A549 (cell line): ENCODE results near the gene FCGR3B.
"Not testable (repeated sequence)": the region's sequence is repeated elsewhere in the genome, so short reads cannot be mapped to it uniquely, and the experiment has no call there.

ENCODE experiments used
- EP300 ChIP-seq, 2 experiments: fragments of >200 bp; sonication (Bioruptor Twin); formaldehyde crosslinking; IDR thresholded peaks; 2 replicates in 1 of 2; 3 replicates in 1 of 2; pipeline ENCODE4 v1.6.1; 2016 to 2017
- HDAC2 ChIP-seq: fragments of 200-600 bp; sonication (generic); IDR thresholded peaks from 2 replicates; pipeline ENCODE4 v1.6.1; 2016
- KDM5A ChIP-seq: fragments of 200-600 bp; sonication (generic); IDR thresholded peaks from 2 replicates; pipeline ENCODE4 v1.6.1; 2016; ENCODE audit warnings: antibody characterized with exemption, mild to moderate bottlenecking
- MAFK ChIP-seq: fragments of 450-650 bp; IDR thresholded peaks from 2 replicates; pipeline ENCODE4 v1.6.1; 2014; ENCODE audit not compliant: partially characterized antibody
- POLR2A ChIP-seq: IDR thresholded peaks from 2 replicates; pipeline ENCODE4 v1.6.1; 2012; ENCODE audit warnings: mild to moderate bottlenecking, low read length
- RFX5 ChIP-seq: fragments of 450-650 bp; IDR thresholded peaks from 2 replicates; pipeline ENCODE4 v1.7.1; 2014; ENCODE audit warnings: antibody characterized with exemption, mild to moderate bottlenecking, moderate library complexity
- USF2 ChIP-seq: fragments of 450-650 bp; IDR thresholded peaks from 2 replicates; pipeline ENCODE4 v1.6.1; 2014; ENCODE audit warnings: antibody characterized with exemption
- TF ChIP-seq, protein P1 (sequence below): fragments of >200 bp; sonication (Bioruptor Twin); formaldehyde crosslinking; IDR thresholded peaks from 3 replicates; pipeline ENCODE4 v1.5.1; 2016
- TF ChIP-seq, protein P2 (sequence below): fragments of >200 bp; sonication (Bioruptor Twin); formaldehyde crosslinking; IDR thresholded peaks from 3 replicates; pipeline ENCODE4 v1.6.1; 2016

GRCh38 chr1:161634993-161635392 lies 4.0 kb upstream of the FCGR3B start:
- TF ChIP-seq, protein P1, sequence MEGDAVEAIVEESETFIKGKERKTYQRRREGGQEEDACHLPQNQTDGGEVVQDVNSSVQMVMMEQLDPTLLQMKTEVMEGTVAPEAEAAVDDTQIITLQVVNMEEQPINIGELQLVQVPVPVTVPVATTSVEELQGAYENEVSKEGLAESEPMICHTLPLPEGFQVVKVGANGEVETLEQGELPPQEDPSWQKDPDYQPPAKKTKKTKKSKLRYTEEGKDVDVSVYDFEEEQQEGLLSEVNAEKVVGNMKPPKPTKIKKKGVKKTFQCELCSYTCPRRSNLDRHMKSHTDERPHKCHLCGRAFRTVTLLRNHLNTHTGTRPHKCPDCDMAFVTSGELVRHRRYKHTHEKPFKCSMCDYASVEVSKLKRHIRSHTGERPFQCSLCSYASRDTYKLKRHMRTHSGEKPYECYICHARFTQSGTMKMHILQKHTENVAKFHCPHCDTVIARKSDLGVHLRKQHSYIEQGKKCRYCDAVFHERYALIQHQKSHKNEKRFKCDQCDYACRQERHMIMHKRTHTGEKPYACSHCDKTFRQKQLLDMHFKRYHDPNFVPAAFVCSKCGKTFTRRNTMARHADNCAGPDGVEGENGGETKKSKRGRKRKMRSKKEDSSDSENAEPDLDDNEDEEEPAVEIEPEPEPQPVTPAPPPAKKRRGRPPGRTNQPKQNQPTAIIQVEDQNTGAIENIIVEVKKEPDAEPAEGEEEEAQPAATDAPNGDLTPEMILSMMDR = not testable (repeated sequence)
- peak; percentile 7 for TF ChIP-seq MAFK
- TF ChIP-seq USF2; POLR2A; EP300 (IDR thresholded peaks at IDR 0.05); RFX5; KDM5A; HDAC2: not testable (repeated sequence)
- TF ChIP-seq, protein P2, sequence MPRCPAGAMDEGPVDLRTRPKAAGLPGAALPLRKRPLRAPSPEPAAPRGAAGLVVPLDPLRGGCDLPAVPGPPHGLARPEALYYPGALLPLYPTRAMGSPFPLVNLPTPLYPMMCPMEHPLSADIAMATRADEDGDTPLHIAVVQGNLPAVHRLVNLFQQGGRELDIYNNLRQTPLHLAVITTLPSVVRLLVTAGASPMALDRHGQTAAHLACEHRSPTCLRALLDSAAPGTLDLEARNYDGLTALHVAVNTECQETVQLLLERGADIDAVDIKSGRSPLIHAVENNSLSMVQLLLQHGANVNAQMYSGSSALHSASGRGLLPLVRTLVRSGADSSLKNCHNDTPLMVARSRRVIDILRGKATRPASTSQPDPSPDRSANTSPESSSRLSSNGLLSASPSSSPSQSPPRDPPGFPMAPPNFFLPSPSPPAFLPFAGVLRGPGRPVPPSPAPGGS = not testable (repeated sequence)
